D721Med (cell line): ENCODE measurements around the gene IGF2.
"Not testable (repeated sequence)": the region's sequence is repeated elsewhere in the genome, so short reads cannot be mapped to it uniquely, and the experiment has no call there.

Source experiments
- DNase-seq: peaks from one replicate; pipeline ENCODE4 v3.0.0; 2011; ENCODE audit warnings: low spot score; ENCODE audit not compliant: insufficient read length
- FAIRE-seq: peaks from 2 replicates; lab custom pipeline; 2011; peaks lifted over from hg19 to GRCh38; lab: Jason Lieb, UNC
- TF ChIP-seq, protein P1 (sequence below): IDR thresholded peaks from 2 replicates; pipeline ENCODE4 v1.5.1; 2012; ENCODE audit warnings: mild to moderate bottlenecking, control low read depth; ENCODE audit not compliant: insufficient read depth; ENCODE audit errors: missing control alignments

The IGF2 gene

DNA sequence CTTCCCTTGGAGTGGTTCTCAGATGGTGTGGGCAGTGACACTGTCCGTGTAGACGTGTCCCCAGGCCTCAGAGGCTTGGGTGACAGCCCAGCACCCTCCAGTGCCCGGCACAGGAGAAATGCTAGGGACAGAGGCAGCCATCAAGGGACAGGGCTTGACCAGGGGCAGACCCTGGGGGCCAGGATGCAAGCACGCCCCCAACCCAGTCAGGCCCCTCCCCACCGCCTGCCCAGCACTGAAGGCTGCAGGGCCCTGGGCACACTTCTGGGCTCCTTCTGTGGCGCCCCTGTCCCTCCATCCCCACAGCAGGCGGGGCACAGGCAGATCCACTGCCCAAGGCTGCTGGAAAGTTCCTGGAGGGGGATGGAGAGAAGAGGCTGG is 11.1 kb downstream of the IGF2 start:
- DNase-seq (no peak), FAIRE-seq (no peak)
- TF ChIP-seq, protein P1, sequence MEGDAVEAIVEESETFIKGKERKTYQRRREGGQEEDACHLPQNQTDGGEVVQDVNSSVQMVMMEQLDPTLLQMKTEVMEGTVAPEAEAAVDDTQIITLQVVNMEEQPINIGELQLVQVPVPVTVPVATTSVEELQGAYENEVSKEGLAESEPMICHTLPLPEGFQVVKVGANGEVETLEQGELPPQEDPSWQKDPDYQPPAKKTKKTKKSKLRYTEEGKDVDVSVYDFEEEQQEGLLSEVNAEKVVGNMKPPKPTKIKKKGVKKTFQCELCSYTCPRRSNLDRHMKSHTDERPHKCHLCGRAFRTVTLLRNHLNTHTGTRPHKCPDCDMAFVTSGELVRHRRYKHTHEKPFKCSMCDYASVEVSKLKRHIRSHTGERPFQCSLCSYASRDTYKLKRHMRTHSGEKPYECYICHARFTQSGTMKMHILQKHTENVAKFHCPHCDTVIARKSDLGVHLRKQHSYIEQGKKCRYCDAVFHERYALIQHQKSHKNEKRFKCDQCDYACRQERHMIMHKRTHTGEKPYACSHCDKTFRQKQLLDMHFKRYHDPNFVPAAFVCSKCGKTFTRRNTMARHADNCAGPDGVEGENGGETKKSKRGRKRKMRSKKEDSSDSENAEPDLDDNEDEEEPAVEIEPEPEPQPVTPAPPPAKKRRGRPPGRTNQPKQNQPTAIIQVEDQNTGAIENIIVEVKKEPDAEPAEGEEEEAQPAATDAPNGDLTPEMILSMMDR = no peak

DNA sequence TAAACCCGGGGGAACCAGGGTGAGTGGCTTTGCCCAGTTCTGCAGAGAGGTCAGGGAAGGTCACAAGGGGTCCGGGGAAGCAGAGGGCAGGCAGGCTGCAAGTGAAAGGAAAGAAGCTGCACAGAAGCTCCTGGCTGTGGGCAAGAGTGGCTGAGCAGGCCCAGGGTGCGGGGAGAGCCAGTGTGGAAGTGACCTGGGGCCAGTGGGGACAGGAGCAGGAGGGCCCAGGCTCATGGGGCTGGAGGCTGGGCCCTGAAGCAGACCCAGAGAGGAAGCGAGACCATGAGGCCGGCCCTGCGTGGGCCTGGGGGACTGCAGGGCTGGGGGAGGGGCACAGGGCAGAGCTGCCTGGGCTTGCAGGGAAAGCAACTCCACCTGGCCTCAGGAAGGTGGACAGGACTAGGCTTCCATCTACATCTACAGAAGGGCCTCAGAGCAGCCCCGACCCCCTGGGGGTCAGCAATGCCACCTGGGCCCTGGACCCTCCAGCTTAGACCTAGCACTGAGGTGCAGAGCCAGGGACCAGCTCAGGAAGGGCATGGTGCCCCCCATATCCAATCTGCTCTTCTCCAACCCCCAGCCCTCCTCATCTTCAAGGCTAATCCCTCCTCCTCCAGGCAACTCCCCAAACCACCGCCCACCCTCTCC is 11.6 kb downstream of the IGF2 start:
- TF ChIP-seq, protein P1 = no peak
- FAIRE-seq = no peak
- no peak for DNase-seq

DNA sequence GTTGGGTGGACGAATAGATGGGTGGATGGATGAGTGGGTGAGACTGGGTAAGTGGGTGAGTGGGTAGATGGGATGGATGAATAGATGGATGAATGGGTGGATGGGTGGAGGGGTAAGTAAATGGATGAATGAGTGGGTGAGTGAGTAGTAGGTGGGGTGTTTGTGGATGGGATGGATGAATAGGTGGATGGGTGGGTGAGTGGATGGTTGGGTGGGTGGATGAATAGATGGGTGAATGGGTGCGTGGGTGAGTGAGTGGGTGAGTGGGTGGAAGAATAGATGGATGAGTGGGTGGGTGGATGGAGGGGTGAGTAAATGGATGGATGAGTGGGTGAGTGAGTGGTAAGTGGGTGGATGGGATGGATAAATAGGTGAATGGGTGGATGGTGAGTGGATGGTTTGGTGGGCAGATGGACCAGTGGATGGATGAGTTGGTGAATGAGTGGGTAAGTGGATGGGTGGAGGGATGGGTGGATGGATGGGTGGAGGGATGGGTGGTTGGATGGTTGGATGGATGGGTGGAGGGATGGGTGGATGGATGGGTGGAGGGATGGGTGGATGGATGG is 12.6 kb downstream of the IGF2 start:
- FAIRE-seq (no peak), DNase-seq (no peak)
- TF ChIP-seq, protein P1 = no peak

DNA sequence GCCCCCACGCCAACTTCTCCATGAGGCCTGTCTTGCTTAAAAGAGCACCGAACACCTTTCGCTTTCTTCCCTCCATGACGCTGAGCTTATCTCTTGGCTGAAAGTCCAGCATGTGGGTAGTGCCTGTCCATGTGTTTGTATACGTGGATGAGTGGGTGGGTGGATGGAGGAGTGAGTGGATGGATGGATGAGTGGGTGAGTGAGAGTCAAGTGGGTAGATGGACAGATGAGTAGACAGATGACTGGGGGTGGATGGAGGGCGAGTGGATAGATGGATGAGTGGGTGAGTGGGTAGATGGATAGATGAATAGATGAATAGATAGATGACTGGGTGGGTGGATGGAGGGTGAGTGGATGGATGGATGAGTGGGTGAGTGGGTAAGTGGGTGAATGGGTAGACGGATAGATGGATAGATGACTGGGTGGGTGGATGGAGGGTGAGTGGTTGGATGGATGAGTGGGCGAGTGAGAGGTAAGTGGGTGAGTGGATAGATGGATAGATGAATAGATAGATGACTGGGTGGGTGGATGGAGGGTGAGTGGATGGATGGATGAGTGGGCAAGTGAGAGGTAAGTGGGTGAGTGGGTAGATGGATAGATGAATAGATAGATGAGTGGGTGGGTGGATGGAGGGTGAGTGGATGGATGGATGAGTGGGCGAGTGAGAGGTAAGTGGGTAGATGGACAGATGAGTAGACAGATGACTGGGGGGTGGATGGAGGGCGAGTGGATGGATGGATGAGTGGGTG is 14.3 kb downstream of the IGF2 start:
- DNase-seq, FAIRE-seq: not testable (repeated sequence)

DNA sequence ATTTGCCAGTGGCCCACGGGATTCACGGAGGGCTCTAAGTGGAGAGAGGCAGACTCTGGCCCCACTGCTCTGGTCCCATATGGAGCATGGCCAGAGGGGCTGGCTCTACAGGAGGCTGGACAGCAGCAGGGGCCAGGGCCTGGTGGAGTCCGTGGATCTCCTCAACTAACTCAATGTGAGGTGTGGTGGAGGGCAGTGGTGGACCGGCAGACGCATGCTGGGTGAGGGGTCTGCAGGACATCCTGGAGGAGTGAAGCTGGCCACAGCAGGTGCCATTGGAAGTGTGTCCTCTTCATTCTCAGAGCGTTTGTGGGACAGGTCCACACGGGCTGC is 15.6 kb downstream of the IGF2 start:
- no peak for DNase-seq
- TF ChIP-seq, protein P1 = no peak
- no peak for FAIRE-seq

DNA sequence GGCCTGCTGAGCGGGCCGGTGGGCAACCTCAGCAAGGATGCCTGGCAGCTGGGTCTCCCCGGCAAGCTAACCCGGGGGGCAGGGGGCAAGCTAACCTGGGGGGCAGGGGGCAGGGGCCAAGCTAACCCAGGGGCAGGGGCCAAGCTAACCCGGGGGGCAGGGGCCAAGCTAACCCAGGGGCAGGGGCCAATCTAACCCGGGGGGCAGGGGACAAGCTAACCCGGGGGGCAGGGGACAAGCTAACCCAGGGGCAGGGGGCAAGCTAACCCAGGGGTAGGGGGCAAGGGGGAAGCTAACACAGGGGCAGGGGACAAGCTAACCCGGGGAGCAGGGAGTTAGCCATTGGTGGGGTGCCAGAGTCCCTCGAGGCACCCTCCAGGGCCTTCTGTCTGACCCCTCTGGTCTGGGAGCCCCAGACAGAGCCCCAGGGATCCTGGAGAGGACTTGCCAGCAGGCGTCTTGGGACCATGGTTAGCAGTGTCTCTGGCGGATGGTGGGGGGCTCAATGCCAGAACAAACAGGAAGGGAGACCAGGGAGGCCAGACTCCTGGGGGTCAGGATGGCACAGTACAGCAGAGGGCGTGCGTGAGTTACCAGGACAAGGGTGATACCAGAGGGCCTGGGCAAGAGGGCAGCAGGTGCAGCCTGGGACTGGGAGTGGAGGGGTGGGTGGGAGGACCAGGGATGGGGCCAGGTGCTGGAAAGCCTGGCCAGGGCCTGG is 16.1 kb downstream of the IGF2 start:
- DNase-seq = no peak
- FAIRE-seq = no peak
- TF ChIP-seq, protein P1 = no peak

DNA sequence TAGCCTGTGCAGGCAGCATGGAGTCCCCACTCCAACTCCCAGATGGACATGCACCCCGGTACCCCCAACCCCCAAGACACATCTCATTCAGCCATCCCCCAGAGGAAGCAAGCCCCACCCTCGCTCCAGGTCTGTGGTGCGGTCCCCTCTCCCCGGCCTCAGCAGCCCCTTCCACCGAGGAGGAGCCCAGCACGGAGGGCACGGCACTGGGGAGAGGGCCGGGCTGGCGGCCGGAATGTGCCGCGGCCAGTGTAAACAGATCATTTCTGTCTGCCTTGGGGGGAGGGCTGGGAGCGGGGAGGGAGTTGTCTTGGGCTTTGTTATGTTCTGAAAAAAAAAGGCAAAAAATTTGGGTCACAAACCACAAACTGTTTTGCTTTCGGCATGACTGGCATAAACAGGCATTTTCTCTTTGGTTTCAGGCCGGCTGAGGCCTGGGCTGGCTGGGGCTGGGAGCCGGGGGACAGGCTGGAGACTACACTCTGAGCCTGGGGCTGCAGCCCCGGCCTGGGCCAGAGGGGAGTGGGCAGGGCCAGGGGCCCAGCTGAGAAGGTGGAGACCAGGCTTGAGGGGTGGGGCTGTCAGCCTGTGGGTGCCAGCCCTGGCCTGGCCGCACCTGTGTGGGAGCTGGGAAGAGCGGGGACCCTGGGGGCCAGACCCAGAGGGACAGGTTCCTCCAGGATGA is 16.8 kb downstream of the IGF2 start:
- FAIRE-seq = no peak
- TF ChIP-seq, protein P1 = no peak
- no peak for DNase-seq
